8988T (cell line): ENCODE measurements around the gene CCDC6.
"Not testable (repeated sequence)": the region's sequence is repeated elsewhere in the genome, so short reads cannot be mapped to it uniquely, and the experiment has no call there.

Source experiments
- DNase-seq: peaks from one replicate; pipeline ENCODE4 v3.0.0; 2011

Gene CCDC6

DNA sequence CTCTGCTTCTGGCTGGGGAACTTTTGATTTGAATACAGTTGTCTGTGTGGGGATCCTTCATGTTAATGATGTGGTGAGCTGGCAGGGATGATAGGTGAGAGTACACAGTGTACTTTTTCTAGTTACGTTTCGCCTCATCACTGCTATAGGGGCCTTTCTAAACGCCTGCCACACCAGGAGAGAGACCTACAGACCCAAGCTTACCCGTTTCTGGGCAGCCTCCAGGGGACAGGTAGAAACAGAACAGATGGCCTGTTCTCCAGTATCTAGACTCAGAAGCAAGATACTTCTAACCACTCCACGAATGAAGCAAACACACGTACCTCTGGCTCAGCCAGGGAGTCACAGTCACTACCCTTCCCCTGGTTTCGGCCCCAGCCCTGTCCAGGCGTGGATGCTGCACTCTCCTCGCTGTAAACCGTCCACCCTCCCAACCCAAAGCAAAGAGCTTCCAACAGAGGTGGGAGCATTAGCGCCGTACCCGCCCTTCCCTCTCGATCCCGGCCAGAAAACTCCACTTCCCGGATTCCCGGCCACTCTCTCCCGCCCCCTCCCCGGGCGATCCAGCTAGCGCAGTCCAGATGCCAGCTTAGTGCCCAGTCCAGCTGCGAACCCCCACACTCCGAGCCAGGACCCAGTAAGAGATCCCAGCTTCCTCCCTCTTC lies 1.2 kb downstream of the CCDC6 start:
- no peak for DNase-seq

DNA sequence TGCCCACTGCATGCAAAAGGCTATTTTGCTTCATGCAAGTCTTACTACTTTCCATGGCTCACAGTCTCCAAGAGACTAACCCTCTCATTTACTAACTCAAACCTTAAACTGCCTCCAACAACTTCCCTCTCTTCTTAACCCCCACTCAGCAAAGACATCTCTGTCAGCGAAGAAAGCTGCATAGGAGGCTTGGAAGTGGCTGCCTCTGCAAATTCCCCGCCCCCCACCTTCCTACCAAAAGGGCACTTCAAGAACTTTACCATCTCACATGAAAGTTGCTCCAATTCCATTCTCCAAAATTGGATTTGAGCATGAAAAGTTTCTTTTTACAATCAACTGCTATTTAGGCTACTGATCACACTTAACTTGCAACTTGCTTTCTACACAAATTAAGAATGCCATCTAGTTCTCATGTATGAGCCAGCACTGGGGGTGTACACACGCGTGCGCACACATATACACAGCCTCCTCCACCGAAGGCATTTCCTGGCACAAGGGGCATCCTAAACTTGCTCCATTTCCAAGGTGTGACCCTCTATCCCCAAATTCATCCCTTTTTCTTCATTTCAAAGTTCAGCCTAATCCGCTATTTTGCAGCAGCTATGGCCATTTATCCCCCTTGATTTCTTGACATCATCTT lies 1.8 kb downstream of the CCDC6 start:
- no peak for DNase-seq

DNA sequence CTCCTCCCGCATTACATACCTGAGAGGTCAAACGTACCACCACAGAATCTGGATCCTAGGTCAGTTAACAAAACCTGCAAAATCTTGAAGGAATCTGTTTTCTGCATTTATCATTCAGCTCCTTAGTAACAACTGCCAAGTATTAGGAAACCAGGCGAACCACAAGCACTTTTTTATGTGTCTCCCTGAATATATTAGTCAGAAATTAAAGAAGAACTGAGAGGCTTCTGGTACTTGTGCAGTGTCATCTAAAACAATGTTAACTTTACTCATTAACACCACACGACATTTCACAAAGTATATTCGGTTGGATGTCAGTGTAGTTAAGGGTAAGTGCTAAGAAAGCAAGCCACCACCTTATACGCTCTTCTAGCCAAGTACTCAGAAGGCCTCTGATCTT lies 2.5 kb downstream of the CCDC6 start:
- no peak for DNase-seq

DNA sequence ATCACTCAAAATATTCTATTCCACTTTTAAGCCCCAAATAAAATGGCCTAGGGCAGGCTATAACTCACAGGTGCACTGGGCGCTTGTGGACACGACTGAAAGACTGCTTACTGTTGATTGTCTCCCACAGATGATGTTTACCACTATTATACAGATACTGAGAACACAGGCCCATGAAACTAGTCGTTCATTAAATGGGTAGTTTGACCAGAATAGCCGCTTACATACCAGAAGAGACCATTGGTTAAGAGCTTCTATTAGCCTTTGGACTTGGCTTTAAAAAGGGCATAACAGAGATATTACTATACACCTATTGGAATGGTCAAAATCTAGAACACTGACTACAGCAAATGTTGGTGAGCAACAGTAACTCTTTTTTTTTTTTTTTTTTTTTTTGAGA lies 4.3 kb downstream of the CCDC6 start:
- DNase-seq, result no peak

DNA sequence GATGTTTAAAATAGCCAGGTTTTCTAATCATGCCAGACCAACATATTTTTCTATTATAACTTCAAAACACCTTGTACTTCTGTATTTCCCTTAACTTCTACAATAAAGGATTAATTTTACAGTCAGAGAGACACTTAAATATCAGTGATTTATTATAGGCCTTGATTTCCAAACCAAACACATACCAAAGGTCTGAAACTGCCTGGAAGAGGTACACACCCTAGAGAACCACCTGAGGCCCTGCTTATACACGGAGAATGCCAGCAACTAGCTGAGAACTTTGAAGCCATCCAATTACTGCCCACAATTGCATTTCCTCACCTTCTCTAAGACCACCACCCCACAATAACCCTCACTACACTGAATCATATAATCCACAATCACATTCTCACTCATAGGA lies 4.9 kb downstream of the CCDC6 start:
- DNase-seq, result no peak

DNA sequence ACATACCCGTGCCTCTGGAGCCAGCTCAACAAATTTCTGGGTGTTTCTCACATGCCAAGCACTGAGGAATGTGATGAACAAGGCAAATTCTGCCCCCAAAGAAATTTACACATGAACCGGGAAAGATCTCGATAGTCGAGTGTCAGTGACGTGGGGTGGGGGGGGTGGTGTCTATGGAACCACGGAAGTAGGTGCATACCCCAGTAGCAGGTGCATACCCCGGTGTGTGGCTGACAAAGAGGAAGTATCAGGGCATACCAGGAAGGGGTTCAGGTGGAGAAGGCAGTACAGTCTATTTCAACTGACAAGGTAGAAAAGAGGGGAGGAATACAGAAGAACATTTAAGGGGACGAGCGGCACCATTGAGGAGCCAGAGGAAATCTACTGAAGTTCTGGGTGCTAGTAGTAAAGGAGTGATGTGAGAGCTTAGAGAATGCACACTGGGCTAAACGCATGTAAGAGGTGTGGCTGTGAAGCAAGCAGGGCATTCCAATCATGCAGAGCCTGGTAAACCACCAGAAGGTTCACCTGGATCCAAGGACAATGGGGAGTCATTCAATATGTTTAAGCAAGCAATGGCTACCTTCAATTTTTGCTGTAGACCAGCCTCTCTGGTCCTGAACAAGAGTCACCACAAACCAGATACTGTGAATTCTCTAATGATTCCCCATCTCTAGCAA lies 6.2 kb downstream of the CCDC6 start:
- no peak for DNase-seq

DNA sequence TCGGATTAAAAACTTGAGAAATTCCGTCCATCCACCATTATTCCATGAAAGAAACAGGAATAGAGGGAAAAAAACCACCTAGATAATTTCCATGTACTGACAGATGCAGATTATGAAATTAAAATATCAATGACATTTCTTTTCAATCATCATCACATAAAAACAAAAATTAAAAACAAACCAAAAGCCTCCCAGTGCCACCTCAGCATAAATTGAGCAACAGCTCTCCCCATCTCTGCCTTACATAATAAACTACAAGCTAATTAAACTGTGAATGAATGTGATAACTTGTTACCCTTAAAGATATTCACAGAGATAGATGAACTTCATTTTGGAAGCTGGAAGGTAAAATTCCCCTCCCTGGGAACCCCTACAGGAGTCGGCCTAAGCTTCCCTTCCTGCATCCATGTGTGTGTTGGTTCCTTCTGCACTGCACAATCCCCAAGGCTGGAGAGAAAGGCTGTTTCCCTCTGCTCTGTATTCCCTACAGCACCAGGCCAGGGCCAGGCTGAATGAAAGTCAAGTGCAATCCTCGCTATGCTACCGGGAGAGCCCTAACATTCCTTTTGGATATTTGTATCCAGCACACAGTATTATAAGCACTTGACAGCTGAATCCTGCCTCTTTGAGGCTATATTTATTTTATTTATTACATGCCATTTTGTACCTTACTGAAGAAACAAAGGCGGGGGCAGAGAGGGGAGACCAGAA lies 8.1 kb downstream of the CCDC6 start:
- DNase-seq, result no peak

DNA sequence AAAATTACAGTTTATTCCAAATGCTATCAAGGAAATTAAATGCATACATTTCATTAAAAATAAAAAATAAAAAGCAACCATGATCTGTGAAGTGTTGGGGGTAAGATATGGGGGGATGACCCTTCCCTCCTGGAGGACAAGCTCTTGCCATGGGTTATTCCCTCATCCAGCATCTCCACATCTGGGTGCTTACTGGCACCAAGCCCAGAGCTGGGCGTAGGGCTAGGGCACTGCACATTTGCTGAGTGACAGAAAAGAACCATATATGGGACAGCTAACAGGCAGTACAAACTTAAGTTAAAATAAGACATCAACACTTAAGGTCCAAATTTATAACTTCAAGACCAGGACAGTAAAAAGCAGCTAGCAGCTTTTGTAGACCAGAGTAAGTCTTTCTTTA lies 10.2 kb downstream of the CCDC6 start:
- no peak for DNase-seq

DNA sequence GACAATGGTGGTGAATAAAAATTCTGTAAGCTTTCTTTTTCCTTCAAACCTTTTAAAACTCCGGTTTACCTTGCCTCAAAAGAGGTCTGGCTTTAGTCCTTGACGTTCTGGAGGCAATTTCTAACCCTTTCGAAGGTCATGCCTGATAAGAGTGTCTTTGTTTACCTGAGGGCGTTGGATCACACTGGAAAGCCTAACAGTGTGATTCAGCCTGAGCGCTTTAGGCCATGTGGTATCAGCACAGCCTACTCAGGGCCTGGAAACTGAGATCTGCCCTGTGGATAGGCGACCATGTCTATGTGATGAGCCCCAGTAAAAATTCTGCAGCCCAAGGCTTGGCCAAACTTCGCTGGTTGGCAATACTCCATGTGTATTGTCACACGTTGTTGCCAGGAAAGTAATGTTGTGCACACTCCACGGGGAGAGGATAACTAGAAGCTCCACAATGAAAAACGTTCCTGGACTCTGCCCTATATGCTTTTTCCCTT lies 10.7 kb downstream of the CCDC6 start:
- DNase-seq, result no peak

DNA sequence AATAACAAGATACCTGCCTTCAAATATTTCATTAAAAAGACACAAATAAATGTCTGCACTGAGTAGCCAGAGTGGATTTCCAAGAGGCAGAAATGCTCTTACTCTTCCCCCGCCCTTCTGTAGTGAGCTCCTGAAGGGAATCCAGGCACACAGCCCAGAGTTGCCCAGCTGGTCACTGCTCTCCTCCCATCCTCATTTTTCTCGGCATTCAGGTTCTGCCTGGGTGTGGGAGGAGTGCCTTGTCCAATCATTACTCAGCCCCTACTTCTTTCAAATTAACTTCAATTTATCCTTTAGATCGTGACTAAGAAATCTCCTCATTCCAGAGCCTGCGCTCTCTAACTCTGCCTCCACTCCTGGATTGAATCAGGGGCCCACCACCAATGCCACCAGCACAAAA lies 12.2 kb downstream of the CCDC6 start:
- no peak for DNase-seq

DNA sequence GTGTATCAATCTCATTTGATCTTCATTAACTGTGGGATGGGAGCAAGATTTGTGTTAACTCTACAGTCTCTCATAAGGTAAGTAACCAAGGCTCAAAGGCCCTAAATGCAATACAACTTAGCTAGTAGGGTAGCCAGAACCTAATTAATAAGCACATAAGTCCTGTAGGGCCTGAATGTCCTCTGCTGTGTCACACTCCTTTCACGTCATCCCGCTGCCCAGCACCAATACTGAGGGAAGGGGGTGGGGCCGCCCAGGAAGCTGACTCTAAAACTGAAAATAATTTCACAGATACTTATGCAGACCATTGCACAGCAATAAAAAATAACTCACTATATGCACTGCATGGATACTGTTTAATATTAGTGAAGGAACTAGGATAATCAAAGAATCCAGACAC lies 13.7 kb downstream of the CCDC6 start:
- DNase-seq, result no peak

DNA sequence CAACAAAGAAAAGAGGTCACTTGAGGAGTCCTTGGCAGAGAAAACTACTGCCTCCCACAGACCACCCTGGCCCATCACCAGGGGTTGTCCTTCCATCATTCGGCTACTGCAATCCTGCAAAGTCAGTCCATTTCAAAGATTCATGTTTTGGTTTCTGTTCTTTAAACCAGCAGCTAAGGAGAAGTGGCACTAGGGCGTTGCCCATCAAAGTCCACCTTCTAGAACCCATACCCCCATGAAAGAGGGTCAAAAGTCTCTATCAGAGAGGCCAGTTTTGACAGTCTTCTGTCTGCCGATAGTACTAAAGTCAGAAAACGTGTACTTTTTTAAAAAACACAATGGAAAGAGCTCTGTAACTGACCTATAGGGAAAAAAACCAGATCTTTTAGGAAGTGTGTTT lies 14.4 kb downstream of the CCDC6 start:
- DNase-seq, result no peak

DNA sequence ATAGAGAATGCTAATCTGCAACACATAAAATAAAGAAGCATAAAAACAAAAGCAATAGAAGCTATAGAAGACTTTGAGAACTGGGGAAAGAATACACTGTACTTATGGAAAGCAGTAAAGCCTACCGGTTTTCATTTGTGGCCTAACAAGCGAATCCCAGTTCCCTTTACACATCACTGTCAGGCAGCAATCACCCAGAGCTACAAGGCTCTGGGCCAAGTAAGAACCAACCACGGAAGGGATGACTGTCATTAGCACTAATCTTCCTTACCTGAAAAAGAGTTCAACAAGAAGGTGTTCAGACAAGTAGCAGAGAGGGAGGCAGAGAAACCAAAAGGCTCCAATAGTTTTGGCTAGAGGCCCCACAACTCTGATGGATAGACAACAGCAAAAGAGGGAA lies 15.0 kb downstream of the CCDC6 start:
- no peak for DNase-seq

DNA sequence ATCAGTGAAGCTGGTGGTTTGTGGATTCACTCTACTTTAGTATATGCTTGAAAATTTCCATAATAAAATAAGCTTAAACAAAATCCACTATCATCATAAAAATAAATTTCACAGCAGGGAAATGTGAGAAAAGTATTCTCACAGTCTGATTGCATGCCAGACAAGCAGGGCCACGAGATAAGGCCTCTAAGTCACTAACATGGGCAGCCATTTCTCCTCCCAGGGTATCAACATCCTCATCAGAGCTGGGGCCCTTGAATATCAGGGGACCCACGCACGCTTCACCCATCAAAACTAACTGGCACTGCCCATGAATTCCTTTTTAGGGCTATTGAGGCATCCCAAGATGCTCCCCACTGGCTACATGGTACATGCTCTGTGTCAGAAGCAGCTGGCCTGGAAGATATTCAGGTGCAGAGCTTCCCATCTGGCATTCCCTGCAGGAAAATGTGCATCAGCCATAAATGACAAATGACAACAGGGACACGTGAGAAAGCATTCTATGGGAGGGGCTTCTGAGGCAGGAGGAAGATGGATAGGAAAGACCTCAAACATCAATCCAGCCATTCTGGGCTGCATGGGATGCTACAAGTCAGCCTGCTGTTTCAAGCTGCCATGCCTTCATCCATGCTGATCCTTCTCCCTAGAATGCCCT lies 17.4 kb downstream of the CCDC6 start:
- no peak for DNase-seq

DNA sequence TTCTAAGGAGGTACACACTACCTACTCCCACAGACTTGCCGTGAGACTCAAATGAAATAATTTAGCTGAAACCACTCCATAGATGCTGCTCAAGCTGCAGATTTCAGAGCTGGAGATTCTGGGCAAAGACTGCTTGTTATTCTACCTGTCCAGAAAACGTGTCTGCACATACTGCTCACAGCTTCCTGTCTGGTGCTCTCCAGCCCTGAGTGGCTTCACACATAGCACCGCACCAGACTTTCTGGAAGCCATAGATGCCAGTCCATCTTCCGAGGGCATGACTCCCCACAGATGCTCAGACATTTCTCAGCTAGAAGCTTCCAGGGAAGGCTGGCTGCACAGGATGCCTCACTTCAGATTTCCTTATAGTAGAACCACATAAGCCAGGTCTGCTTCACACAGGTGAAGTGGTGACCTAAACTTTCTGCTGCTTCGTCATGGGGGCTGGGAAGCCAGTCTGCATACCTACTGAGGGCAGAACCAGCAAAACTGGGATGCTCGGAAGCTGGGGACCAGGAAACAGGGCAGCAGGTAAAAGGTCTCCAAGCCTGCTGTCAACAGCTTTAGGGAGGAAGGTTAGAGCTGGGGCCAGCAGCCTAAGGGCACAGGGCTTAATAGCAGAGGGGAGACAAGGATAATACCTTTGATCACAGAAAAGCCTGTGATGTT lies 18.2 kb downstream of the CCDC6 start:
- no peak for DNase-seq

DNA sequence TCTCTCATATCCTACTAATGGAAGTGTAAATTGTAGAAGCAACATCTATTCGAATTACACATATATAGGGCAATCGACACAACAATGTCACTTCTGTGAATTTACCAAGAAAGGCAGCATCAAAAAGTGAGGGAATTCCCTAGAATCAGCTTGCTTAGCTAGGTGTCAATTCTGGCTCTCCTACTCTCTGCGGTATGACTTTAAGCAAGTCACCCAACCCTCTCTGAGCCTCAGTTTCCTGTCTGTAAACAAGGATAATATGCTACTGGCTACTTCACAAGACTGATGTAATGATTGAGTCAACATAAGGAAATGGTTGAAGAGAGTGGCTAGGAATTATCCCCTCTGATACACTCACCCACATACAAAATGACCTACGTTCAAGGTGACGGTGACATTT lies 19.4 kb downstream of the CCDC6 start:
- DNase-seq, result no peak

DNA sequence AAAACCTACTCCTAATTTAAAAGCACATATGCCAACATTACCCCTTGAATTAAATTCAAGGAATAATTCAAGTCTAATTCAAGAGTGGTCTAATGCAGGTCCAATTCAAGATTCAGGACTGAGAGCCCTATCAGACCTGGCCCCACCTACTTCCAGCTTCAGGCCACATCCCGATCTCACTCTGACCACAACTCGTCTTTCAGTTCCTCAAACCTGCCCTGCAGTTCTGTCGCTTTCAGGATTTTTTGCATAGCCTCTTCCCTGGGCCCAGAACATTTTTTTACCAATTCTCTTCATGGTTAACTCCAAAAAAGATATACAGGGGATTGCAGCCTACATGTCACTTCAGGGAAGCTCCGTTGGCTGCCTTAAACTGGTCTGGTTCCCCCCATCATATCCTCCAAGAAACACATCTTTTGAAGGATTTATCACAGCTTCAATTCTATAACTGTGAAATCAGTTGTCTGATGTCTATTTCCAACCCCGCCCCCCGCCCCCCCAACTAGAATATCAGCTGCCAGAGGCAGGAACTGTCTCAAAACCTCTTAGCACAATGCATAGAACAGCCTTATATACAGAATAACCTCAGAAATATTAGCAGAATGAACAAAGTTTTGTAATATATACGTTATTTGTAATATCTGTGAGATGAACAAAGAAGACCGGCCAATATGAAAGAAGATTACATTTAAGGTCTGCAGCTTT lies 20.8 kb downstream of the CCDC6 start:
- DNase-seq, result no peak

DNA sequence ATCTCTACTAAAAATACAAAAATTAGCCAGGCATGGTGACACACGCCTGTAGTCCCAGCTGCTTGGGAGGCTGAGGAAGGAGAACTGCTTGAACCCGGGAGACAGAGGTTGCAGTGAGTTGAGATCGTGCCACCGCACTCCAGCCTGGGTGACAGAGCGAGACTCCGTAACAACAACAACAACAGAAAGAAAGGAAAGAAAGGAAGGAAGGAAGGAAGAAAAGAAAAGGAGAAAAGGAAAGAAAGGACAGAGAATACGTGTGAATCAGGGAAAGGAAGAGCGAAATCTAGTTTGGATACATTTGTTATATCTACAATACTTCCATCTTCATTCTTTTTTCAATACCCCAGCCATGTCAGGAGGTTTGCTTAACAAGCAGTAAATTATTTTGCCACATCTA lies 21.5 kb downstream of the CCDC6 start:
- DNase-seq, result not testable (repeated sequence)

DNA sequence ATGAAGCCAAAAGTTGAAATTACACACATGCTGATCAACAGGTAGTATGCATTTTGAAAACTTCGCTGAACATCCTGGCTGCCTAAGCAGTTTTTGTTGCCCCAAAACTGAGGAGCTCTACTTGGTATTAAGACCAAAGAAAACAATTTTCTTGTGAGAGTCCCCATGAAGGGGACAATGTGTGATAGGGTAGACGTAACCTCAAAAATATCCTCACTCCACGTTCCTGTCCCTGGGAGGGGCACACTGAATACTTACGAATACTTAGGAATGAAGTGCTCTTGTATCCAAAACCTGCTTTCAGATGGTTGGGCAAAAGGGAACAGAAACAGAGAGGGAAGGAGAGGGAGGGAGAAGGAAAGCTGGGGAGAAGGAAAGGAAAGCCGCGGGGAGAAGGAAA lies 24.7 kb downstream of the CCDC6 start:
- no peak for DNase-seq

DNA sequence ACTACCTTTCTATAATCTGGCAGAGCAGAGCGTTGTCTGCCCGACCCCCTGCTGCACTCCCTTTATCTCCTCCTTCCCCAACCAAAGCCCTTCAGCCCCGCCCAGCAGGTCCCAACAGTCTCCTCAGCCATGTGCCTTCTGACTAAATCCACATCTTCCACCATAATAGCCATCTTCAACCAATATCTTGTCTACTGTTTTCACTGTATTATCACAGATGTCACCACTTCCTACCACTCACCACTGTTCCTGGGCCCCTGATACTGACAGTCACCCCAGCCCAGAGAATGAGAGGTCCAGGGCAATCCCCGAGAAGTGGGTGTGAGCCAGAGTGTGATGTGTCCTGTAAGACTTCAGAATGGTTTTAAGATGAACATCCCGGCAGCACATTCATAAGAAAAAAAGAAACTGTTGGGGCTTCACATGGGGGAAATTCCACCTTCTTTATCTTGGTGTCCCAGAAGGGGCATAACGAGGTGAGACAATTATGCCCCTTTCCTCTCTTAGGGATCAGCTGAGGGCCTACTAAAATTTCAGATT lies 25.3 kb downstream of the CCDC6 start:
- no peak for DNase-seq

DNA sequence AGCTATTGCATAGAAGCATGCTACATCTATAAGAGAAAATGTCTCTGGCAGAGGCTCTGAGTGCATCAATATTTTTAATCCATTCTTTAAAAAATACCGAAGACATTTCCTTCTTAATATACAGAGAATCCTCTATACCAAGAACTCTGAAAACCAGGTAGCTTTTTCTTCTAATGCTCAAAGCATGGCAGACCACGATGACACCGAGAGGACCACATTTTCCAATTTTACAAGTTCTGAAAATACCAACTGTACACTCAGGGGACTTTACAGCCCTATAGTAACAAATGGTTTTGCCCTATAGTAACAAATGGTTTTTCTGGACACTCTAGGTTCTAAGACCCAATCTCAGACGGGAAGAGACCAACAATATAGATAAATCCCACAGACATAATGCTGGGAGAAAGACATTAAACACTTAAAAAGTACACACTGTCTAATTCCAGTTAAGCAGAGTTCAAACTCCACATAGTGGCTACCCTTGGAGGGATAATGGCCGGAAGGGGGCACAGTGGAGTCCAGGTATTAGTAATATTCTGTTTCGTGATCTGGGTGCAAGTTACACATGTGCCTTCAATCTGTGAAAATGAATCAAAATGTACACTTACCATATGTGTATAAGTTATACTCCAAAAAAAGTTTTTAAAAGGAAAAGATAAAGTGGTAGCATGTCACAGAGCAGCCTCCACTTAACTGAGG lies 26.2 kb downstream of the CCDC6 start:
- no peak for DNase-seq
